GM12874 (cell line): ENCODE results near the gene TMEM94.

Experiments used
- CTCF ChIP-seq: IDR thresholded peaks from 2 replicates; pipeline ENCODE4 v1.5.1; 2011; ENCODE audit warnings: low read depth, mild to moderate bottlenecking, control low read depth, low read length, moderate library complexity; ENCODE audit not compliant: insufficient read depth

The TMEM94 gene

GRCh38 chr17:75486151-75486550, 29.7 kb downstream of the TMEM94 start:
- no peak for TF ChIP-seq CTCF

DNA sequence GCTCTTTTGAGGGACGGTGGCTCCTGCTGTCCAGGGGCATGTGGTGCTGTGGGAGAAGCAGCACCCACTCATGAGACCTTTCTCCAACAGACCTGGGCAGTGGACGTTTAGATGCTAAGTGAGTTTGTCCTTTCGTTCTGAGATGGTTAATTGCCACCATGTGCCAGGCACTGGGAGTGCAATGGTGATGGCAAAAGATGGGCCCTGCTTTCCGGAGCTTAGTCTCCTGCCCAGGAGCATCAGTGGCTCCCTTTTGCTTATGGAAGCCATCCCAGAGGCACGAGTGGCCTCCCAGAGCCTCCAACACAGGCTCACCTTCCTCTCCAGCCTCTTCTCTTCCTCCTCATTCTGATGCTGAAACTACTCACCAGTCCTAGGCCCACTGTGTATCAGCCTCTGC, 30.5 kb downstream of the TMEM94 start:
- no peak for TF ChIP-seq CTCF

GRCh38 chr17:75487351-75488070, 31.1 kb downstream of the TMEM94 start:
- 0 out of 2 replicates have a peak, but pooled peaks have one; percentile 9 for TF ChIP-seq CTCF

DNA sequence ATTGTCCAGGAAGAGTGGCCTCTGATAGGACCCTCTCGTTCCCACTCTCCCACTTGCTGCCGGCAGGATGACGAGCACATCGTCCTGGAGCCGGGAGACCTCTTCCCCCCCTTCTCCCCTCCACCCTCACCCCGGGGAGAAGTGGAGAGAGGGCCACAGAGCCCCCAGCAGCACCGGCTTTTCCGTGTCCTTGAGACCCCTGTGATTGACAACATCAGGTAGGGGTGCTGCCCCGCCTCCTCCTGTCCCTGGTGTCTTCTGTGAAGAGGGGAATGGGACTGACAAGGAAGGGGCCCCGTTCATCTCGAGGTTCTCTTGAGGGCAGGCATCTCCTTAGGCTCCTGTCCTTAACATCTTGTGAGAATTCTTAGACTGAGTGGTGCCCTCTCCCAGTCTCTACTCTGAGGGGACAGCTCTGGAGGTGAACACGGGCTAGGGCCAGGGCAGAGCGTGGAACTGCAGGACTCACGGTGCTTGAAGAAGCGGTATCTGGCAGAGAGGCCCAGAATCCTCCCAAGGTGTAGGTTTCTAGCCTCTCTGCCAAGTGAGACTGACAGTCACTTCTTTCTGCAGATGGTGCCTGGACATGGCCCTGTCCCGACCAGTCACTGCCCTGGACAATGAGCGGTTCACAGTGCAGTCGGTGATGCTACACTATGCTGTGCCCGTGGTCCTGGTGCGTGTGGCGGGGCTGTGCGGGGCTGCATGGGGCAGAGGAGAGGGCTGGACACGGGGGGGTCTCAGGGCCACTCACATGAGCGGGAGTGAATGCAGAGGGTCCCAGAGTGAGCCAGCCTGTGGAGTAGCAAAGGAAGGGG, 32.5 kb downstream of the TMEM94 start:
- TF ChIP-seq CTCF = no peak

DNA sequence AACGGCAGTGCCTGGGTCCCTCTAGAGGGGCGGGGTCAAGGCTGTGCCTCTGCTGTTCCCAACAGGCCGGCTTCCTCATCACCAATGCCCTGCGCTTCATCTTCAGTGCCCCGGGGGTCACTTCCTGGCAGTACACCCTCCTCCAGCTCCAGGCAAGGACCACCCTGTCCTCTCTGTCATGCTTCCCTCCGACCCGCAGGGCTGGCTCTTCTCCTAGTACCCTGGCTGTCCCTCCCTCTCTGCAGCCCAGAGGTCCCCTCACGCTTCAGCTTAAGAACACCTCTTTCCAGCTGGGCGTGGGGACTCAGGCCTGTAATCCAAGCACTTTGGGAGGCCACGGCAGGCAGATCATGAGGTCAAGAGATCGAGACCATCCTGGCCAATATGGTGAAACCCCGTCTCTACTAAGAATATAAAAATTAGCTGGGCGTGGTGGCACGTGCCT, 33.1 kb downstream of the TMEM94 start:
- no peak for TF ChIP-seq CTCF

- no peak for TF ChIP-seq CTCF
These were observed 33.8 kb downstream of the TMEM94 start for GRCh38 chr17:75490173-75490743.

DNA sequence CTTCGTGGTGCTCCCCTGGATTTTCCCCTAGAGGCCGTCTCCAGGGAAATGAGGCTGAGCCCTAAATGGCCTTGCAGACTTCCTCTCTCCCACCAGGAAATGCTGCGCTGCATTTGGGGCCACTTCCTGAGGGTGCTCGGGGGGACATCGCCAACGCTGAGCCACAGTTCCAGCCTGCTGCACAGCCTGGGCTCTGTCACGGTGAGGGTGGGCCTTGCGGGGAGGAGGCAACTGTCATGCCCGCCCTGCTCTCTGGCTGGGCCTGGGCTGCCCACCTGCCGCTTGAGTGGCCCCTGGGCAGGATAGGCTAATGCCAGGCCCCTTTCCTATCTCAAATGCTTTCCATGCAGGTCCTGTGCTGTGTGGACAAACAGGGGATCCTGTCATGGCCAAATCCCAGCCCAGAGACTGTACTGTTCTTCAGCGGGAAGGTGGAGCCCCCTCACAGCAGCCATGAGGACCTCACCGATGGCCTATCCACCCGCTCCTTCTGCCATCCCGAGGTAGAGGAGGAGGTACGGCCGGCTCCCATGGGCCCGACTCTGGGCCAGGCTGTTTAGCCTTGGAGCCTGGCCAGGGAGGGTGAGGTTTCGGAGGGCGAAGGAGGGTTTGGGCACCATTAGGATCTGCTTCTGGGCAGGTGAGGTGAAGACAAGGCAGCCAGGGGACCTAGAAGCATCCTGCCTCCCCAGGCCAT, 34.7 kb downstream of the TMEM94 start:
- TF ChIP-seq CTCF = no peak
